Lower lobe of right lung (tissue), 2 donors: ENCODE data around the gene PIKFYVE. TPM values are rescaled to one million over a fixed set of nuclear protein-coding genes. Genes with fewer than 3 reads are reported as not detected.

Experiments
- ATAC-seq, 2 donors: fragments of 200-7000 bp; cut with Tn5 transposase; one replicate each; pipeline ENCODE4 v1.9.1; 2020 to 2022; ENCODE audit warnings: mild to moderate bottlenecking in 2 of 2, moderate library complexity in 2 of 2
- DNase-seq: peaks from one replicate; pipeline ENCODE4 v3.0.0-alpha.2; 2020
- H3K27ac ChIP-seq: fragments of 200-600 bp; one replicate; pipeline ENCODE4 v1.8.0; 2022
- H3K27me3 ChIP-seq: fragments of 200-600 bp; one replicate; pipeline ENCODE4 v1.8.0; 2022; ENCODE audit warnings: low read depth
- H3K36me3 ChIP-seq: fragments of 200-600 bp; one replicate; pipeline ENCODE4 v1.8.0; 2022; ENCODE audit warnings: mild to moderate bottlenecking
- H3K4me1 ChIP-seq: fragments of 200-600 bp; one replicate; pipeline ENCODE4 v1.8.0; 2022
- H3K4me3 ChIP-seq: fragments of 200-600 bp; one replicate; pipeline ENCODE4 v1.8.0; 2022; ENCODE audit warnings: mild to moderate bottlenecking
- H3K9me3 ChIP-seq: fragments of 200-600 bp; one replicate; pipeline ENCODE4 v1.8.0; 2022
- CTCF ChIP-seq: fragments of 200-600 bp; IDR thresholded peaks from one replicate; pipeline ENCODE4 v1.8.0; 2022; ENCODE audit warnings: antibody characterized with exemption, mild to moderate bottlenecking
- intact Hi-C: fragments of 100-400 bp; cut with DNase I; formaldehyde crosslinking; loops from one replicate; pipeline ENCODE4 v1.11.0; 2022
- total RNA-seq: library from RNA; stranded (reverse); fragmentation: NEBNext Ultra II Directional; extraction: Animal tissue kit (Norgen Biotek cat#: 25700); gene quantifications from one replicate; pipeline ENCODE4 v1.2.1, GENCODE V29; 2021
- donor health status: DM: no; HTN: yes; CAD: no; lungs with severe emphysema.

Gene PIKFYVE
- total RNA-seq, 1 donor from 2014 or later = 27.8 TPM

GRCh38 chr2:208280234-208280633 is 14.2 kb downstream of the PIKFYVE start:
- Histone ChIP-seq H3K27ac (no peak overlapping the region), H3K4me3 (no peak overlapping the region), H3K9me3 (no peaks in the 10 kb centered on the region), H3K4me1 (no peaks in the 10 kb centered on the region), H3K36me3 (peaks cover 99% of the 10 kb centered on the region), H3K27me3 (no peaks in the 10 kb centered on the region)
- DNase-seq (no peak), ATAC-seq (no peak)
- TF ChIP-seq CTCF = no peak
- intact Hi-C loops = no loop called here

- Histone ChIP-seq H3K36me3 (peaks cover 99% of the 10 kb centered on the region), H3K27me3 (no peaks in the 10 kb centered on the region), H3K9me3 (no peaks in the 10 kb centered on the region), H3K4me3 (no peak overlapping the region), H3K27ac (no peak overlapping the region), H3K4me1 (no peaks in the 10 kb centered on the region)
- ATAC-seq (no peak), DNase-seq (no peak)
- intact Hi-C loops = no loop called here
- no peak for TF ChIP-seq CTCF
These were observed 14.9 kb downstream of the PIKFYVE start for GRCh38 chr2:208280933-208281332.

- Histone ChIP-seq H3K9me3 (peaks cover 5% of the 10 kb centered on the region), H3K27ac (no peak overlapping the region), H3K4me1 (no peaks in the 10 kb centered on the region), H3K4me3 (no peak overlapping the region), H3K36me3 (peaks cover 99% of the 10 kb centered on the region), H3K27me3 (no peaks in the 10 kb centered on the region)
- DNase-seq (no peak), ATAC-seq (no peak)
- TF ChIP-seq CTCF = no peak
- intact Hi-C loops = no loop called here
These were observed 19.8 kb downstream of the PIKFYVE start for GRCh38 chr2:208285853-208286252.

- Histone ChIP-seq H3K27ac (no peak overlapping the region), H3K36me3 (peaks cover 66% of the 10 kb centered on the region)
- no peak for TF ChIP-seq CTCF
These were observed 28.5 kb downstream of the PIKFYVE start for GRCh38 chr2:208294482-208295024.

GRCh38 chr2:208295834-208296233 is 29.8 kb downstream of the PIKFYVE start:
- Histone ChIP-seq H3K36me3 (peaks cover 66% of the 10 kb centered on the region), H3K4me3 (no peak overlapping the region), H3K4me1 (no peaks in the 10 kb centered on the region), H3K9me3 (peaks cover 2% of the 10 kb centered on the region), H3K27ac (no peak overlapping the region), H3K27me3 (no peaks in the 10 kb centered on the region)
- ATAC-seq (no peak), DNase-seq (no peak)
- intact Hi-C loops = no loop called here
- TF ChIP-seq CTCF = no peak

More at GRCh38 chr2:208294482-208295024, 28.5 kb downstream of the PIKFYVE start:
- intact Hi-C loops = no loop called here
- ATAC-seq = no peak
- Histone ChIP-seq H3K4me1 (no peaks in the 10 kb centered on the region), H3K9me3 (peaks cover 8% of the 10 kb centered on the region), H3K4me3 (no peak overlapping the region), H3K27me3 (no peaks in the 10 kb centered on the region)
- no peak for DNase-seq
